Measurements from ENCODE around the gene LPCAT3. TPM values are rescaled to one million over a fixed set of nuclear protein-coding genes. Genes with fewer than 3 reads are reported as not detected.

LPCAT3 gene
- total and polyA plus RNA-seq, 2 of the 13 experiments (the other 11 are each of a cell fraction or from before 2014, with no cell fraction given): 44.5 to 64.3 TPM

- TF ChIP-seq FOXO4 (CRISPR knock-in tag; conservative IDR thresholded peaks at IDR 0.05) (no peak), IKZF1 (IDR thresholded peaks at IDR 0.05) (no peak), RBFOX2 (IDR thresholded peaks at IDR 0.05; ENCODE audit: low read depth, low read length) (peak; percentile 63), GATAD2A (CRISPR knock-in tag; IDR thresholded peaks at IDR 0.05) (peak; percentile 47; the same call in 1 of the 2 replicates), ZNF891 (CRISPR knock-in tag; IDR thresholded peaks at IDR 0.05) (peak; percentile 83), U2AF2 (IDR thresholded peaks at IDR 0.05; ENCODE audit: low read depth, low read length) (no peak), HMG20A (CRISPR knock-in tag; IDR thresholded peaks at IDR 0.05; ENCODE audit: borderline replicate concordance) (no peak), ZNF580 (CRISPR knock-in tag; IDR thresholded peaks at IDR 0.05; ENCODE audit: borderline replicate concordance, low read depth) (peak; percentile 87; the same call in 1 of the 2 replicates), SPEN (CRISPR knock-in tag; IDR thresholded peaks at IDR 0.05; ENCODE audit: low read depth) (peak; percentile 57; the same call in 1 of the 2 replicates), PHF5A (CRISPR knock-in tag; IDR thresholded peaks at IDR 0.05; ENCODE audit: low read depth, unreplicated experiment) (peak; percentile 74), FOXP4 (CRISPR knock-in tag; IDR thresholded peaks at IDR 0.05) (peak; percentile 23; the same call in 1 of the 2 replicates), ATAD3A (CRISPR knock-in tag; IDR thresholded peaks at IDR 0.05) (no peak), KAT8 (CRISPR knock-in tag; IDR thresholded peaks at IDR 0.05) (peak; percentile 90), ZNF333 (CRISPR knock-in tag; IDR thresholded peaks at IDR 0.05; ENCODE audit: borderline replicate concordance) (no peak), ZNF790 (CRISPR knock-in tag; IDR thresholded peaks at IDR 0.05; ENCODE audit: borderline replicate concordance) (no peak), HNRNPLL (IDR thresholded peaks at IDR 0.05; ENCODE audit: low read depth, low read length, poor library complexity, severe bottlenecking) (peak; percentile 68), PHB2 (IDR thresholded peaks at IDR 0.05; ENCODE audit: partially characterized antibody) (no peak), PCBP1 (IDR thresholded peaks at IDR 0.05; ENCODE audit: borderline replicate concordance, low read depth, low read length) (0 out of 2 replicates have a peak, but pooled peaks have one; percentile 9), CC2D1A (CRISPR knock-in tag; IDR thresholded peaks at IDR 0.05) (no peak), SIX4 (CRISPR knock-in tag; IDR thresholded peaks at IDR 0.05) (no peak), ZNF101 (CRISPR knock-in tag; IDR thresholded peaks at IDR 0.05; ENCODE audit: borderline replicate concordance, low read depth) (no peak), SSRP1 (CRISPR knock-in tag; IDR thresholded peaks at IDR 0.05) (no peak)
- TF ChIP-seq, protein P1, sequence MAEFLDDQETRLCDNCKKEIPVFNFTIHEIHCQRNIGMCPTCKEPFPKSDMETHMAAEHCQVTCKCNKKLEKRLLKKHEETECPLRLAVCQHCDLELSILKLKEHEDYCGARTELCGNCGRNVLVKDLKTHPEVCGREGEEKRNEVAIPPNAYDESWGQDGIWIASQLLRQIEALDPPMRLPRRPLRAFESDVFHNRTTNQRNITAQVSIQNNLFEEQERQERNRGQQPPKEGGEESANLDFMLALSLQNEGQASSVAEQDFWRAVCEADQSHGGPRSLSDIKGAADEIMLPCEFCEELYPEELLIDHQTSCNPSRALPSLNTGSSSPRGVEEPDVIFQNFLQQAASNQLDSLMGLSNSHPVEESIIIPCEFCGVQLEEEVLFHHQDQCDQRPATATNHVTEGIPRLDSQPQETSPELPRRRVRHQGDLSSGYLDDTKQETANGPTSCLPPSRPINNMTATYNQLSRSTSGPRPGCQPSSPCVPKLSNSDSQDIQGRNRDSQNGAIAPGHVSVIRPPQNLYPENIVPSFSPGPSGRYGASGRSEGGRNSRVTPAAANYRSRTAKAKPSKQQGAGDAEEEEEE (CRISPR knock-in tag; IDR thresholded peaks at IDR 0.05; ENCODE audit: borderline replicate concordance): no peak
- TF ChIP-seq, protein P2, sequence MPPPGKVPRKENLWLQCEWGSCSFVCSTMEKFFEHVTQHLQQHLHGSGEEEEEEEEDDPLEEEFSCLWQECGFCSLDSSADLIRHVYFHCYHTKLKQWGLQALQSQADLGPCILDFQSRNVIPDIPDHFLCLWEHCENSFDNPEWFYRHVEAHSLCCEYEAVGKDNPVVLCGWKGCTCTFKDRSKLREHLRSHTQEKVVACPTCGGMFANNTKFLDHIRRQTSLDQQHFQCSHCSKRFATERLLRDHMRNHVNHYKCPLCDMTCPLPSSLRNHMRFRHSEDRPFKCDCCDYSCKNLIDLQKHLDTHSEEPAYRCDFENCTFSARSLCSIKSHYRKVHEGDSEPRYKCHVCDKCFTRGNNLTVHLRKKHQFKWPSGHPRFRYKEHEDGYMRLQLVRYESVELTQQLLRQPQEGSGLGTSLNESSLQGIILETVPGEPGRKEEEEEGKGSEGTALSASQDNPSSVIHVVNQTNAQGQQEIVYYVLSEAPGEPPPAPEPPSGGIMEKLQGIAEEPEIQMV (CRISPR knock-in tag; IDR thresholded peaks at IDR 0.05; ENCODE audit: low read depth): 0 out of 2 replicates have a peak, but pooled peaks have one; percentile 28
Measured at GRCh38 chr12:6946033-6946919, 72.0 kb downstream of the LPCAT3 start (continued).

Measured in HepG2 (cell line).